Fibroblast of villous mesenchyme (primary cell): ENCODE data around the gene GBA2. TPM values are rescaled to one million over a fixed set of nuclear protein-coding genes. Genes with fewer than 3 reads are reported as not detected.

Source experiments
- DNase-seq: peaks from one replicate; pipeline ENCODE4 v3.0.0-alpha.2; 2010; ENCODE audit warnings: low read depth
- H3K4me3 ChIP-seq: 2 replicates; pipeline ENCODE4 v1.5.1; 2011; ENCODE audit warnings: low read depth, mild to moderate bottlenecking, low read length
- total RNA-seq: library from RNA; depleted of rRNA; stranded (reverse); fragments of >200 nt; gene quantifications from 2 replicates; pipeline ENCODE4 v1.2.3, GENCODE V29; 2012
- TF ChIP-seq, protein P1 (sequence below): IDR thresholded peaks from 2 replicates; pipeline ENCODE4 v1.5.1; 2012; ENCODE audit warnings: low read depth, mild to moderate bottlenecking, low read length; ENCODE audit not compliant: insufficient read depth

GBA2 gene
- total RNA-seq, 1 donor = 38.4 TPM

DNA sequence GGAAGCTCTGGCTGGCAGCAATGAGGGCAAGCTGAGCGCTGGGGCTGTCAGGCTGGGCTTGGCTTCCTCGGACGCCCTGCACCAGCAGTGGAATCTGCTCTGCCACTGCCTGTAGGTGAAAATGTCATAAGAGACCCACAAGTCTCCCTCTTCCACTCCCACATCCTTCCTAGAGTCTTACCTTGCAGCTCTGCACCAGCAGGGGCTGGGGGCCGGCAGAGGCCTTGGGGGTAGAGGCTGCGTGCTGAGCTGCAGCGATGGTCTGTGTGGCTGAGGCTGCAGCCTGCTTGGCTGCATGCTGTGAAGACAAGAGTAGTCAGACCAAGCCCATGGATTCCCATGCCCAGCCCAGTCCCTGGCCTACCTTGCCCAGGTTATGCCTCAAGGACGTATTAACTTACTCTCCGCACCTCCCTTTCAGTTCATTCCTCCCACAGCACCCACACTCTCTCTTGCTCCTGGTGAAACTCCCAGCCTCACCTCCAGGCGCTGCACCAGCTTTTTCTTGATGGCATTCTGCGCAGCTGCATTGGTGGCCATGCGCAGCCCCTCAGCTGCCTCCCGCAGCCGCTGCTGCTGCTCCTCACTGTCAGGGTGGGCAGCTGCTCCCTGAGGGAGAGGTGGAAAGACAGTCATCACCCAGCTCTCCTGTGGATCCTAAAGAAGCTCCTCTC, 34.3 kb downstream of the GBA2 start:
- TF ChIP-seq, protein P1, sequence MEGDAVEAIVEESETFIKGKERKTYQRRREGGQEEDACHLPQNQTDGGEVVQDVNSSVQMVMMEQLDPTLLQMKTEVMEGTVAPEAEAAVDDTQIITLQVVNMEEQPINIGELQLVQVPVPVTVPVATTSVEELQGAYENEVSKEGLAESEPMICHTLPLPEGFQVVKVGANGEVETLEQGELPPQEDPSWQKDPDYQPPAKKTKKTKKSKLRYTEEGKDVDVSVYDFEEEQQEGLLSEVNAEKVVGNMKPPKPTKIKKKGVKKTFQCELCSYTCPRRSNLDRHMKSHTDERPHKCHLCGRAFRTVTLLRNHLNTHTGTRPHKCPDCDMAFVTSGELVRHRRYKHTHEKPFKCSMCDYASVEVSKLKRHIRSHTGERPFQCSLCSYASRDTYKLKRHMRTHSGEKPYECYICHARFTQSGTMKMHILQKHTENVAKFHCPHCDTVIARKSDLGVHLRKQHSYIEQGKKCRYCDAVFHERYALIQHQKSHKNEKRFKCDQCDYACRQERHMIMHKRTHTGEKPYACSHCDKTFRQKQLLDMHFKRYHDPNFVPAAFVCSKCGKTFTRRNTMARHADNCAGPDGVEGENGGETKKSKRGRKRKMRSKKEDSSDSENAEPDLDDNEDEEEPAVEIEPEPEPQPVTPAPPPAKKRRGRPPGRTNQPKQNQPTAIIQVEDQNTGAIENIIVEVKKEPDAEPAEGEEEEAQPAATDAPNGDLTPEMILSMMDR = no peak
- H3K4me3 ChIP-seq = no peak overlapping the region
- no peak for DNase-seq

DNA sequence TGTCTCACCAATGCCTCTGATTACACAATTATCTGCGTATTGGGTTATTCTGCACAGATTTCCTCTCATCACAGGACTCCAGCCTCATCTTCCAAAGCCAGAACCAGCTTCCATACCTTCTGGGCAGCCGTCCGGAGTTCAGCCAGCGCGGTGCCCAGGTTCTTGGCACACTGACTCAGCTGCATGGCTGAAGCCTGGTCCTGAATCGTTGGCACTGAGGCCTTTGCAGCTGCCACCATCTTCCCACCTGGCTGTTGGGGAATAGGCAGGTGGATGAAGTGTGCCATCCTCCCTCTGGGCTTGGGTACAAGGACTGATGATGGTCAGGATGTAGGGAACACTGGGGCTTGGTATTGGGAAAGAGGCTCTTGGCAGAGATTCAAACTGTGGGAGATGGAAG, 34.9 kb downstream of the GBA2 start:
- DNase-seq = no peak
- no peak overlapping the region for H3K4me3 ChIP-seq
- TF ChIP-seq, protein P1 = no peak

- TF ChIP-seq, protein P1 = no peak
- no peak overlapping the region for H3K4me3 ChIP-seq
- DNase-seq = no peak
Measured at GRCh38 chr9:35713578-35713977, 35.5 kb downstream of the GBA2 start.

DNA sequence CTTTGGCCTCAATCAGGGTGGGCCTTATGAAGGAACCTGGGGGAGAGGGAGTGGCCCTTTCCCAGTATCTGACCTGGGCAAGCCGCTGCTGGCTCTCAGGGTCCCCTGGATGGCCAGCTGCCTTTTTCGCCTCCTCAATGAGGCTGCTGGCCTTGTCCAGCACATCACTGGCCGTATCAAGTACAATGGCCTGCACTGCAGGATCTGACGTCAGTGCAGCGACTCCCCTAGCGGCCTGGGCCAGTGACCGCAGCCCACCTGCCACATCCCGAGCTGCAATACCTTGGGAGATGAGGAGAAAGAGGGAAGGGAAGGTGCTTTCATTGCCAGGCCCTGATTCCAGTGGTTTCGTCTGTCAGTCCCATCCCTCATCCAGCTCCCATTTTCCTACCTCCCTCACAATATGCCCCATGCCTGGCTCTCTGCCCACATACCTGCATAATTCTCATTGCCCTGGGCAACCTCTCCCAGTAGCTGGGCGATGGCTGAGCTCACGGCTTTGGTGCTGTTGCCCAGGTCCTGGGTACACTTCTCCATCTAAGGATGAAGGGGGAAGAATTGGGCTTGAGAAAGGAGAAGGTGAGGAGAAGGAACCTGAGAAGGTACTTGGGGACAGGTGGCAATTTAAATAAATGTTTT, 36.1 kb downstream of the GBA2 start:
- no peak for DNase-seq
- TF ChIP-seq, protein P1 = no peak
- H3K4me3 ChIP-seq = no peak overlapping the region

GRCh38 chr9:35711501-35712428, 37.3 kb downstream of the GBA2 start:
- DNase-seq = no peak
- no peak overlapping the region for H3K4me3 ChIP-seq
- TF ChIP-seq, protein P1 = no peak

DNA sequence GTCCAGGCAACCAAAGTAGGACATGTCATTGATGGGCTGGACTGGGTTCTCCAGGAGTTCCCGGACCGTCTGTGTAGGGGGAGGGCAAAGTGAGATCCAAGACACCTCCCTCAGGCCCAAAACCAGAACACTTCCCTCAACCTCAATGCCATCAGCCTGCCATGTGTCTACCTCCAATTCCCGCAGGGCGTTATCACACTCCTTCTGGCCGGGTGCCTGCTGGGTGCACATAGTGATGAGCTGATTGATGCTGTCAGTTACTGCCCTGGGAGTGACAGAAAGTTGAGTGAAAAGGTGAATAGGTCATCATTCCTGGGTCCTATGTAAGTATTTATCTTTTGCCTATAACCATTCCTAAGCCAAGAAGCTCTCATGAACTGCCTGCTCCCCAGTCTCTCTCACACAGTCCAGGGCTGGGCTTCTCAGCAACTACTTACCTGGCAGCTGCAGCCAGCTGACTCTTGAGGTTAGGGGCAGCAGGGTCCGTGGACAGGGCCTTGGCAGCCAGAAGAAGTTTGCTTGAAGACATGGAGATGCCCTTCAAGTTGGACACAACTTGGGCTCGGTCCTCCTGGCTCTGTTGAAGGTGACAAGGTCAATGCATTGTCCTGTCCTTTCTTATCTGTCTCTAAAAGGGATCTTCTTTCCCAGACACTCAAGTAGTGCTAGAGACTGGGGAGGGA, 38.1 kb downstream of the GBA2 start:
- DNase-seq = no peak
- TF ChIP-seq, protein P1 = no peak
- no peak overlapping the region for H3K4me3 ChIP-seq
